Gastroesophageal sphincter (tissue), 3 donors: ENCODE measurements around the gene CERS4.

Experiments
- CTCF ChIP-seq, 4 experiments: fragments of 200-600 bp in 2 of 4; fragments of 450-650 bp in 2 of 4; sonication (generic) in 1 of 4; IDR thresholded peaks; one replicate each; pipeline ENCODE4 v1.5.1; 2017 to 2019; ENCODE audit warnings: antibody characterized with exemption in 4 of 4, mild to moderate bottlenecking in 2 of 4, moderate library complexity in 2 of 4
- POLR2AphosphoS5 ChIP-seq: sonication (generic); formaldehyde crosslinking; IDR thresholded peaks from one replicate; pipeline ENCODE4 v1.6.1; 2017; ENCODE audit warnings: antibody characterized with exemption

GRCh38 chr19:8212916-8213315 is 3.7 kb downstream of the CERS4 start:
- TF ChIP-seq CTCF (IDR thresholded peaks at IDR 0.05) = no peak
- no peak for TF ChIP-seq POLR2AphosphoS5
